Uterus (tissue), 4 donors: ENCODE results near the gene TOP3B. TPM values are rescaled to one million over a fixed set of nuclear protein-coding genes. Genes with fewer than 3 reads are reported as not detected.

Experiments used
- DNase-seq, 2 donors: peaks; one replicate each; pipeline ENCODE4 v3.0.0-alpha.2; 2019 to 2020
- H3K27ac ChIP-seq, 2 donors: fragments of 200-600 bp; sonication (generic); 1 replicate in 1 of 2; 2 replicates in 1 of 2; pipeline ENCODE4 v1.5.1; 2016 to 2018
- H3K27me3 ChIP-seq, 2 donors: fragments of 200-600 bp; sonication (generic); one replicate each; pipeline ENCODE4 v1.5.1; 2018 to 2019; ENCODE audit warnings: control low read depth in 1 of 2
- H3K36me3 ChIP-seq, 2 donors: fragments of 200-600 bp; sonication (generic); one replicate each; pipeline ENCODE4 v1.5.1; 2019; ENCODE audit warnings: control low read depth in 1 of 2
- H3K4me1 ChIP-seq, 2 donors: fragments of 200-600 bp; sonication (generic); one replicate each; pipeline ENCODE4 v1.5.1; 2018 to 2019; ENCODE audit warnings: control low read depth in 1 of 2
- H3K4me3 ChIP-seq, 2 donors: fragments of 200-600 bp; sonication (generic); 1 replicate in 1 of 2; 2 replicates in 1 of 2; pipeline ENCODE4 v1.5.1; 2018 to 2019; ENCODE audit warnings: mild to moderate bottlenecking in 1 of 2
- H3K9me3 ChIP-seq, 2 donors: fragments of 200-600 bp; sonication (generic); one replicate each; pipeline ENCODE4 v1.5.1; 2019; ENCODE audit warnings: control low read depth in 1 of 2
- POLR2A ChIP-seq, 2 donors: fragments of 450-650 bp; IDR thresholded peaks; one replicate each; pipeline ENCODE4 v1.6.1; 2016; ENCODE audit warnings: antibody characterized with exemption in 2 of 2, mild to moderate bottlenecking in 1 of 2, moderate library complexity in 1 of 2
- intact Hi-C: fragments of 100-400 bp; cut with DNase I; formaldehyde crosslinking; loops from one replicate; pipeline ENCODE4 v1.15.1; 2023; ENCODE audit warnings: low total_unique reads
- total RNA-seq, 4 donors: library from RNA; depleted of rRNA in 3 of 4; stranded (reverse); fragments of >200 nt in 3 of 4; gene quantifications; one replicate each; pipeline versions ENCODE4 v1.1.0 to v1.2.4, GENCODE V29; 2014 to 2023
- TF ChIP-seq, protein P1 (sequence below), 4 experiments: fragments of 200-600 bp in 2 of 4; fragments of 450-650 bp in 2 of 4; sonication (generic) in 2 of 4; IDR thresholded peaks; one replicate each; pipeline ENCODE4 v1.5.1; 2016 to 2019; ENCODE audit warnings: antibody characterized with exemption in 4 of 4, mild to moderate bottlenecking in 2 of 4, moderate library complexity in 1 of 4
- donor health status: DM: yes; HTN: yes; CAD: no.

Gene TOP3B
- total RNA-seq, 4 donors from 2014 or later: 6.2 to 36.4 (median 20.9) TPM

DNA sequence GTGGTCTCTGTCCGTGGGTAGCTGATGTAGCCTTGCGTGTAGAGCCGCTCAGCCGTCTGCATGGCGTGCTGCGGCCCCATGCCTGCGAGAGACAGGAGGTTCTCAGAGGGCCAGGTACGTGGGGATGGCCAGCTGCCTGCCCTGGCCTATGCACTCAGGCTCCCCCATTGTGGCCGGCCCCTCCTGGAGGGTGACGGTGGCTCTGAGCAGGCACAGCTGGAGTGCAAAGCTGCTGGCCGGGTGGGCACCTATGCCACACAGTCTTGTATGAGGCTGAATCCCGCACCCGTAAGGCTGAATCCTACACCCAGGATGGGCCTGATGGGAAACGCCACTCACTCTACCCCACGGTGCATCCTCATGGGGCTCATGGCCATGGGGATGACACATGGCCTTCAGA, 18.4 kb downstream of the TOP3B start:
- H3K36me3 ChIP-seq: no peaks in the 10 kb centered on the region
- intact Hi-C loops: no loop called here
- no peaks in the 10 kb centered on the region for H3K27me3 ChIP-seq
- H3K9me3 ChIP-seq: no peaks in the 10 kb centered on the region
- H3K4me1 ChIP-seq: no peaks in the 10 kb centered on the region
- no peak for DNase-seq
- no peak overlapping the region for H3K4me3 ChIP-seq
- no peak for TF ChIP-seq POLR2A (IDR thresholded peaks at IDR 0.05)
- TF ChIP-seq, protein P1, sequence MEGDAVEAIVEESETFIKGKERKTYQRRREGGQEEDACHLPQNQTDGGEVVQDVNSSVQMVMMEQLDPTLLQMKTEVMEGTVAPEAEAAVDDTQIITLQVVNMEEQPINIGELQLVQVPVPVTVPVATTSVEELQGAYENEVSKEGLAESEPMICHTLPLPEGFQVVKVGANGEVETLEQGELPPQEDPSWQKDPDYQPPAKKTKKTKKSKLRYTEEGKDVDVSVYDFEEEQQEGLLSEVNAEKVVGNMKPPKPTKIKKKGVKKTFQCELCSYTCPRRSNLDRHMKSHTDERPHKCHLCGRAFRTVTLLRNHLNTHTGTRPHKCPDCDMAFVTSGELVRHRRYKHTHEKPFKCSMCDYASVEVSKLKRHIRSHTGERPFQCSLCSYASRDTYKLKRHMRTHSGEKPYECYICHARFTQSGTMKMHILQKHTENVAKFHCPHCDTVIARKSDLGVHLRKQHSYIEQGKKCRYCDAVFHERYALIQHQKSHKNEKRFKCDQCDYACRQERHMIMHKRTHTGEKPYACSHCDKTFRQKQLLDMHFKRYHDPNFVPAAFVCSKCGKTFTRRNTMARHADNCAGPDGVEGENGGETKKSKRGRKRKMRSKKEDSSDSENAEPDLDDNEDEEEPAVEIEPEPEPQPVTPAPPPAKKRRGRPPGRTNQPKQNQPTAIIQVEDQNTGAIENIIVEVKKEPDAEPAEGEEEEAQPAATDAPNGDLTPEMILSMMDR (IDR thresholded peaks at IDR 0.05): no peak
- H3K27ac ChIP-seq: no peak overlapping the region

DNA sequence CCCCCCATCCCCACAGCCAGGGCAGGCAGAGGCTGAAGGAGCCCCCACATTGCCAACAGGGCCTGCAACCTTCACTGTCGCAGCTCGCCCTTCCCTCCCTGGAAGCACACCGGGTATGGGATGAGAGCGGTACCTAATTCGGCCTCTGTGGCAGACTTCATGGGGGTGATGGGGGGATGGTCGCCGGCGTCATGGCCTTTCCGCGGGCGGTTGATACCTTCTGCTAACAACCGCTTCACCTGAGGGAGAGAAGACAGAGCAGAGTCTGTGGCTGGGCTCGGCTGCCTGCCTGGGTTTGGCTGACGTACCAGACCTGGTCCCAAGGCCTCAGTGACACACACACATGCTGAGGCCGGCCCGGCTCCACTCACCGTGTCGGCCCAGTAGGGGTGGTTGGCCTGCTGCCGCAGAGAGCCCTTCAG, 18.8 kb downstream of the TOP3B start:
- no peaks in the 10 kb centered on the region for H3K36me3 ChIP-seq
- TF ChIP-seq, protein P1 (IDR thresholded peaks at IDR 0.05): no peak
- TF ChIP-seq POLR2A (IDR thresholded peaks at IDR 0.05): no peak
- DNase-seq: no peak

DNA sequence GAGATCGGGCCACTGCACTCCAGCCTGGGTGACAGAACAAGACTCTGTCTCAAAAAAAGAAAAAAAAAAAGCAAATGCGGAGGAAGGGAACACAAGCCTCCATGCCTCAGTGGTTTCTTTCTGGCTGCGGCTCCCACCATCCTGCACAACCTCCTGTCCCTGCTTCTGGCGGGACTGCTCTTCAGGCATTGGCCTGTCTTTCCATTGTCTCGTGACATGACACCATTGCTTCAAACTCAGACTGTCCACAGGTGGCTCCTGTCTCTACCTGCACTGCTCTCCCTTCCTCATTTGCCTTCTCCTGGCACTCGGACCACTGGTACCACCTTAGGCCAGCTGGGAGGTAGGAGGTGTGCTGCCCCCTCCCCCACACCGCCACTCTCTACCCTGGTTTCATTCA, 19.3 kb downstream of the TOP3B start:
- H3K9me3 ChIP-seq: no peaks in the 10 kb centered on the region

More for the DNA sequence above, 18.8 kb downstream of the TOP3B start:
- no peaks in the 10 kb centered on the region for H3K4me1 ChIP-seq
- H3K4me3 ChIP-seq: no peak overlapping the region
- H3K27me3 ChIP-seq: no peaks in the 10 kb centered on the region
- H3K27ac ChIP-seq: no peak overlapping the region
- intact Hi-C loops: no loop called here
- H3K9me3 ChIP-seq: no peaks in the 10 kb centered on the region

DNA sequence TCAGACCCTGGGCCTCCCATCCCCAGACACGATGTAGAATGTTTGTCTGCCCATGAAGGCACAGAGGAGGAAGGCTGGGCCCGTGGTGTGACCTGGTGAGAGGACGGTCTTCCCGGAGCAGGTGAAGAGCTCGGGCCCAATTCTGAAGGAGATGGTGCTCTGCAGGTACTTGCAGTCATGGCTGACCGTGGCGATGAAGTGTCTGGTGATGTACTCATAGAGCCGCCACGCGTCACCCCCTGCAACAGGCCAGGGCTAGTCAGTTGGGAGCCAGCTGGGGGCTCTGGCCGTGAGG, 20.0 kb downstream of the TOP3B start:
- Histone ChIP-seq H3K27me3 (no peaks in the 10 kb centered on the region), H3K4me3 (no peak overlapping the region), H3K9me3 (no peaks in the 10 kb centered on the region), H3K36me3 (no peaks in the 10 kb centered on the region), H3K4me1 (no peaks in the 10 kb centered on the region), H3K27ac (no peak overlapping the region)
- intact Hi-C loops: no loop called here
- DNase-seq: no peak
- TF ChIP-seq, protein P1 (IDR thresholded peaks at IDR 0.05): no peak

More for the DNA sequence above, 19.3 kb downstream of the TOP3B start:
- TF ChIP-seq, protein P1 (IDR thresholded peaks at IDR 0.05): no peak
- no peak for TF ChIP-seq POLR2A (IDR thresholded peaks at IDR 0.05)
- Histone ChIP-seq H3K36me3 (no peaks in the 10 kb centered on the region), H3K27ac (no peak overlapping the region), H3K4me1 (no peaks in the 10 kb centered on the region), H3K27me3 (no peaks in the 10 kb centered on the region), H3K4me3 (no peak overlapping the region)
- no peak for DNase-seq
- intact Hi-C loops: no loop called here

DNA sequence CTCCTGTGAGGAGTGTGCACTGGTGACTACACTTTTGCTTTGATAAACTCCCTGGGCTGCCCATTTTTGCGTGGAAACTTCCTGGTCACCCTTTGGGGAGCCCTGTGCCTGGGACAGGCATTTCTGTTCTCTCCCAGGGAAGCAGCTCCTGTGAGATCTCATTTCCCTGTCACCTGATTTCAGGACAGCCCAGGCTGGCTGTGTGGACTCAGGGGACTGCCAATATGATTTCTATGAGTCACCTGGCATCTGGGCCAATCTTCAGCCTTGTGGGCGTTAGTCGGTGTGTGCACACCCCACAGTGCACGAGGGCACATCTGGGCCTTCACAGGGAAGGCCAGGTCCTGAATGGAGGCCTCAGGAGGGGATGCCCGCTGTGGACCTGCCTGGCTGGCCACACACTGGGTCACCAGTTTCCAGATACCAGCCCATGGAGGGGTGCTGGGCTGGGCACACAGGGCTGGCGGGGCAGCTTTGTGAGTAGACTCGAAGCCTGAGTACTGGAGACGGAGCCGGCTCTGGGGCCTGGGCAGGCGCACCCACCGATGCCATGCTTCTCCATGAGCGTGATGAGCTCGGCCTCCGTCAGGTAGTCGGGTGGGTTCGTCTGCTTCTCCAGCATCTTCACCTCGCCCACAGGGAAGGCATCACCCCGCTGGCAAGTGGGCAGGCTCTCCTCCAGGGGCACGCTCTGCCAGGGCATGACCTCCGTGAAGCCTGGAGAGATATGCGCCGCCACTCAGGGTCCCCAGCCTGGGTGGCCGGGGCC, 20.5 kb downstream of the TOP3B start:
- no peaks in the 10 kb centered on the region for H3K36me3 ChIP-seq
- intact Hi-C loops: no loop called here
- TF ChIP-seq, protein P1 (IDR thresholded peaks at IDR 0.05): no peak
- no peak for TF ChIP-seq POLR2A (IDR thresholded peaks at IDR 0.05)
- H3K4me1 ChIP-seq: no peaks in the 10 kb centered on the region
- no peak for DNase-seq
- H3K27ac ChIP-seq: no peak overlapping the region
- no peaks in the 10 kb centered on the region for H3K27me3 ChIP-seq
- H3K9me3 ChIP-seq: no peaks in the 10 kb centered on the region
- no peak overlapping the region for H3K4me3 ChIP-seq
